Measurements from ENCODE around the gene ZNF19.
A peak's percentile ranks its signal among the peaks of the same experiment; 100 is the strongest.

The ZNF19 gene

GRCh38 chr16:71484006-71484893 lies 4.9 kb downstream of the ZNF19 start:
- peak; percentile 76 for DNase-seq

- DNase-seq: no peak
These were observed 6.6 kb downstream of the ZNF19 start for GRCh38 chr16:71482569-71482968.

- DNase-seq: no peak
These were observed 8.2 kb downstream of the ZNF19 start for GRCh38 chr16:71480956-71481355.

GRCh38 chr16:71479420-71479819 lies 9.7 kb downstream of the ZNF19 start:
- DNase-seq: no peak

GRCh38 chr16:71476457-71477124 lies 12.5 kb downstream of the ZNF19 start:
- DNase-seq: no peak

GRCh38 chr16:71474864-71475263 lies 14.3 kb downstream of the ZNF19 start:
- DNase-seq: no peak

- DNase-seq: no peak
These were observed 15.2 kb downstream of the ZNF19 start for GRCh38 chr16:71473891-71474290.

GRCh38 chr16:71472931-71473330 lies 16.2 kb downstream of the ZNF19 start:
- no peak for DNase-seq

GRCh38 chr16:71472051-71472450 lies 17.1 kb downstream of the ZNF19 start:
- no peak for DNase-seq

GRCh38 chr16:71467810-71468209 lies 21.3 kb downstream of the ZNF19 start:
- DNase-seq: peak; percentile 5

GRCh38 chr16:71464231-71464630 lies 24.9 kb downstream of the ZNF19 start:
- DNase-seq: no peak

GRCh38 chr16:71461686-71462648 lies 27.2 kb downstream of the ZNF19 start, which contains the start of gene ZNF23:
TSS of gene ZNF23 (minus strand) at chr16:71462247. CDS start at chr16:71456796, 5,451 bp downstream.
- DNase-seq: peak; percentile 46

- no peak for DNase-seq
These were observed 28.2 kb downstream of the ZNF19 start for GRCh38 chr16:71460941-71461340.

- DNase-seq: no peak
These were observed 28.9 kb downstream of the ZNF19 start for GRCh38 chr16:71460236-71460635.

GRCh38 chr16:71459510-71459909 lies 29.6 kb downstream of the ZNF19 start:
- no peak for DNase-seq

GRCh38 chr16:71456801-71457200 lies 32.3 kb downstream of the ZNF19 start:
- DNase-seq: no peak

GRCh38 chr16:71453036-71453435 lies 36.1 kb downstream of the ZNF19 start:
- DNase-seq: no peak

GRCh38 chr16:71449020-71449419 lies 40.1 kb downstream of the ZNF19 start:
- no peak for DNase-seq

GRCh38 chr16:71448274-71448866 lies 40.8 kb downstream of the ZNF19 start:
- no peak for DNase-seq

GRCh38 chr16:71443714-71444113 lies 45.4 kb downstream of the ZNF19 start:
- DNase-seq: no peak

GRCh38 chr16:71442051-71442440 lies 47.1 kb downstream of the ZNF19 start, which contains the start of gene TLE7:
TSS of gene TLE7 (minus strand) at chr16:71442054. CDS start at chr16:71433324, 8,730 bp downstream.
- DNase-seq: no peak

- no peak for DNase-seq
These were observed 47.6 kb downstream of the ZNF19 start for GRCh38 chr16:71441348-71442050.

All from MV-4-11 (cell line).